C4-2B (cell line): Measurements from ENCODE around the gene RNF187.

Experiments
- ZFX ChIP-seq: fragments of 450-650 bp; IDR thresholded peaks from 2 replicates; pipeline ENCODE4 v1.6.1; 2017
- TF ChIP-seq, protein P1 (sequence below): fragments of 450-650 bp; conservative IDR thresholded peaks from 2 replicates; pipeline ENCODE4 v1.5.1; 2017; ENCODE audit warnings: mild to moderate bottlenecking

DNA sequence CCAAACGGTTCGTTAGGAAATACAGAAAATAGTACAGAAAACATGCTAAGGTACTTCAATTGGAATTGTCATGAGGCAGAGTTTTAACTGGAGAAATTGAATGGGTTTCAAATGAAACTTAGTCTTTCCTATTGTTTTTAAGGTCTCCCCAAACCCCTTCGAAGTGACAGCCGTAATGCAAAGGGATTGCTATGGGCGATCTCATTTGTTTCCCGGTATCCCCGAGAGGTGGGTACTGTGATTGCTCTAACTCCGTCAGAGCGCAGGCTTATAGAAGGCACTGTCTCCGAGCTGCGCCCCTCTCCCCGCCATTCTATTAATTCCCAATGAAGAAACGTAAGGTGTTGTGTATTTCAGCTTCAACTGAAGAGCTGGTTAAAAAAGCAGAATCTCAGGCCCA lies 22.0 kb upstream of the RNF187 start:
- TF ChIP-seq, protein P1, sequence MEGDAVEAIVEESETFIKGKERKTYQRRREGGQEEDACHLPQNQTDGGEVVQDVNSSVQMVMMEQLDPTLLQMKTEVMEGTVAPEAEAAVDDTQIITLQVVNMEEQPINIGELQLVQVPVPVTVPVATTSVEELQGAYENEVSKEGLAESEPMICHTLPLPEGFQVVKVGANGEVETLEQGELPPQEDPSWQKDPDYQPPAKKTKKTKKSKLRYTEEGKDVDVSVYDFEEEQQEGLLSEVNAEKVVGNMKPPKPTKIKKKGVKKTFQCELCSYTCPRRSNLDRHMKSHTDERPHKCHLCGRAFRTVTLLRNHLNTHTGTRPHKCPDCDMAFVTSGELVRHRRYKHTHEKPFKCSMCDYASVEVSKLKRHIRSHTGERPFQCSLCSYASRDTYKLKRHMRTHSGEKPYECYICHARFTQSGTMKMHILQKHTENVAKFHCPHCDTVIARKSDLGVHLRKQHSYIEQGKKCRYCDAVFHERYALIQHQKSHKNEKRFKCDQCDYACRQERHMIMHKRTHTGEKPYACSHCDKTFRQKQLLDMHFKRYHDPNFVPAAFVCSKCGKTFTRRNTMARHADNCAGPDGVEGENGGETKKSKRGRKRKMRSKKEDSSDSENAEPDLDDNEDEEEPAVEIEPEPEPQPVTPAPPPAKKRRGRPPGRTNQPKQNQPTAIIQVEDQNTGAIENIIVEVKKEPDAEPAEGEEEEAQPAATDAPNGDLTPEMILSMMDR: no peak
- no peak for TF ChIP-seq ZFX
